ENCODE results near the gene RUSC1. TPM values are rescaled to one million over a fixed set of nuclear protein-coding genes. Genes with fewer than 3 reads are reported as not detected.

Gene RUSC1
- total RNA-seq, 1 experiment from 2014 or later = 69.2 TPM

- Histone ChIP-seq H3K9me3 (ENCODE audit: control insufficient read depth in 1 of 2, insufficient read depth in 1 of 2, low read depth in 1 of 2, low read length in 2 of 2) (no peaks in the 10 kb centered on the region), H3K4me3 (replicated peaks in 1 of 2; ENCODE audit: low read depth in 1 of 2, low read length in 2 of 2) (no peak overlapping the region), H3K9ac (ENCODE audit: low read length) (no peak overlapping the region), H4K20me1 (ENCODE audit: insufficient read depth) (no peaks in the 10 kb centered on the region), H3K4me2 (ENCODE audit: low read length) (no peak overlapping the region), H3K79me2 (ENCODE audit: insufficient read depth, low read length) (no peaks in the 10 kb centered on the region), H3K9me2 (ENCODE audit: insufficient read depth) (no peaks in the 10 kb centered on the region), H3K27ac (ENCODE audit: low read depth, low read length) (no peak overlapping the region), H3K27me3 (ENCODE audit: insufficient read depth, low read length) (no peaks in the 10 kb centered on the region), H3K36me3 (ENCODE audit: control insufficient read depth in 1 of 2, insufficient read depth in 2 of 2, low read length in 2 of 2) (no peaks in the 10 kb centered on the region), H3K4me1 (ENCODE audit: control insufficient read depth in 1 of 2, insufficient read depth in 2 of 2, low read length in 2 of 2) (no peaks in the 10 kb centered on the region), H2AFZ (ENCODE audit: low read depth, low read length, poor library complexity, severe bottlenecking) (no peak overlapping the region)
- intact Hi-C loops (cut with micrococcal nuclease) = no loop called here
- RAD21 ChIA-PET (ENCODE audit: low non-redundant PET in 1 of 2, low total read pairs in 2 of 2, uncharacterized antibody in 2 of 2, unreplicated experiment in 2 of 2) = interaction anchor here in 1 of 2 experiments (0.8 kb wide), 1 partner anchor 10 kb away, joined by 3 read pairs; the partner anchor contains the start of gene HCN3
- no TSS peak for BruUV-seq (replicated peaks)
- CTCF ChIA-PET = no interaction called here
- TF ChIP-seq TCF7L2 (IDR thresholded peaks at IDR 0.05; ENCODE audit: borderline replicate concordance, extremely low read depth, insufficient read depth, insufficient read length) = no peak
- TF ChIP-seq, protein P1, sequence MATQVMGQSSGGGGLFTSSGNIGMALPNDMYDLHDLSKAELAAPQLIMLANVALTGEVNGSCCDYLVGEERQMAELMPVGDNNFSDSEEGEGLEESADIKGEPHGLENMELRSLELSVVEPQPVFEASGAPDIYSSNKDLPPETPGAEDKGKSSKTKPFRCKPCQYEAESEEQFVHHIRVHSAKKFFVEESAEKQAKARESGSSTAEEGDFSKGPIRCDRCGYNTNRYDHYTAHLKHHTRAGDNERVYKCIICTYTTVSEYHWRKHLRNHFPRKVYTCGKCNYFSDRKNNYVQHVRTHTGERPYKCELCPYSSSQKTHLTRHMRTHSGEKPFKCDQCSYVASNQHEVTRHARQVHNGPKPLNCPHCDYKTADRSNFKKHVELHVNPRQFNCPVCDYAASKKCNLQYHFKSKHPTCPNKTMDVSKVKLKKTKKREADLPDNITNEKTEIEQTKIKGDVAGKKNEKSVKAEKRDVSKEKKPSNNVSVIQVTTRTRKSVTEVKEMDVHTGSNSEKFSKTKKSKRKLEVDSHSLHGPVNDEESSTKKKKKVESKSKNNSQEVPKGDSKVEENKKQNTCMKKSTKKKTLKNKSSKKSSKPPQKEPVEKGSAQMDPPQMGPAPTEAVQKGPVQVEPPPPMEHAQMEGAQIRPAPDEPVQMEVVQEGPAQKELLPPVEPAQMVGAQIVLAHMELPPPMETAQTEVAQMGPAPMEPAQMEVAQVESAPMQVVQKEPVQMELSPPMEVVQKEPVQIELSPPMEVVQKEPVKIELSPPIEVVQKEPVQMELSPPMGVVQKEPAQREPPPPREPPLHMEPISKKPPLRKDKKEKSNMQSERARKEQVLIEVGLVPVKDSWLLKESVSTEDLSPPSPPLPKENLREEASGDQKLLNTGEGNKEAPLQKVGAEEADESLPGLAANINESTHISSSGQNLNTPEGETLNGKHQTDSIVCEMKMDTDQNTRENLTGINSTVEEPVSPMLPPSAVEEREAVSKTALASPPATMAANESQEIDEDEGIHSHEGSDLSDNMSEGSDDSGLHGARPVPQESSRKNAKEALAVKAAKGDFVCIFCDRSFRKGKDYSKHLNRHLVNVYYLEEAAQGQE (IDR thresholded peaks at IDR 0.05; ENCODE audit: low read depth) = no peak
- TF ChIP-seq POLR2AphosphoS5 (IDR thresholded peaks at IDR 0.05; ENCODE audit: low read depth, low read length) = no peak
- no peak for TF ChIP-seq ELF1 (IDR thresholded peaks at IDR 0.05; ENCODE audit: borderline replicate concordance, low read depth)
- TF ChIP-seq CBX3 (IDR thresholded peaks at IDR 0.05; ENCODE audit: low read depth) = no peak
- TF ChIP-seq ZNF274 (IDR thresholded peaks at IDR 0.05; ENCODE audit: low read depth, low read length) = no peak
- DNase-seq (ENCODE audit: low read depth, low spot score) (no peak), ATAC-seq (no peak)
- POLR2A ChIA-PET = no interaction called here
Observed at GRCh38 chr1:155286544-155286943, 34.1 kb upstream of the RUSC1 start.

Measured in HCT116 (cell line).